NCI-H510A (cell line): ENCODE data around the gene CDT1.
"Not testable (repeated sequence)": the region's sequence is repeated elsewhere in the genome, so short reads cannot be mapped to it uniquely, and the experiment has no call there.

Source experiments
- DNase-seq: peaks from one replicate; lab custom pipeline; 2025; lab: John Stamatoyannopoulos, UW

The CDT1 gene

GRCh38 chr16:88768071-88768783, 35.4 kb upstream of the CDT1 start:
- DNase-seq, result no peak

- DNase-seq, result no peak
Observed at GRCh38 chr16:88769617-88770460, 33.8 kb upstream of the CDT1 start.

GRCh38 chr16:88770461-88771293, 32.9 kb upstream of the CDT1 start:
- DNase-seq, result no peak

GRCh38 chr16:88771294-88771772, 32.3 kb upstream of the CDT1 start:
- DNase-seq, result no peak

- DNase-seq, result not testable (repeated sequence)
Observed at GRCh38 chr16:88771781-88772180, 31.8 kb upstream of the CDT1 start.

- DNase-seq, result no peak
Observed at GRCh38 chr16:88772871-88773811, 30.4 kb upstream of the CDT1 start.

GRCh38 chr16:88773812-88774291, 29.7 kb upstream of the CDT1 start:
- DNase-seq, result no peak

GRCh38 chr16:88774544-88775393, 28.8 kb upstream of the CDT1 start:
- no peak for DNase-seq

- no peak for DNase-seq
Observed at GRCh38 chr16:88775825-88776224, 27.8 kb upstream of the CDT1 start.

- no peak for DNase-seq
Observed at GRCh38 chr16:88777471-88778270, 25.9 kb upstream of the CDT1 start.

GRCh38 chr16:88778271-88778525, 25.4 kb upstream of the CDT1 start:
- DNase-seq, result no peak

- no peak for DNase-seq
Observed at GRCh38 chr16:88778541-88779065, 25.0 kb upstream of the CDT1 start.

GRCh38 chr16:88779406-88780141, 24.0 kb upstream of the CDT1 start:
- DNase-seq, result no peak

GRCh38 chr16:88780142-88781062, 23.2 kb upstream of the CDT1 start:
- no peak for DNase-seq

GRCh38 chr16:88781140-88782077, 22.2 kb upstream of the CDT1 start:
- DNase-seq, result no peak
